Thyroid gland (tissue), 4 donors: ENCODE measurements around the gene SHISAL2A.

ENCODE experiments used
- CTCF ChIP-seq, 6 experiments: fragments of 200-600 bp in 3 of 6; fragments of 450-650 bp in 3 of 6; sonication (generic) in 3 of 6; IDR thresholded peaks; one replicate each; pipeline ENCODE4 v1.5.1; 2016 to 2019; ENCODE audit warnings: antibody characterized with exemption in 6 of 6, mild to moderate bottlenecking in 2 of 6, inconsistent platforms in 1 of 6, moderate library complexity in 1 of 6
- POLR2A ChIP-seq, 2 donors: fragments of 450-650 bp; IDR thresholded peaks; one replicate each; pipeline ENCODE4 v1.6.1; 2017; ENCODE audit warnings: antibody characterized with exemption in 2 of 2, mild to moderate bottlenecking in 2 of 2, moderate library complexity in 1 of 2

DNA sequence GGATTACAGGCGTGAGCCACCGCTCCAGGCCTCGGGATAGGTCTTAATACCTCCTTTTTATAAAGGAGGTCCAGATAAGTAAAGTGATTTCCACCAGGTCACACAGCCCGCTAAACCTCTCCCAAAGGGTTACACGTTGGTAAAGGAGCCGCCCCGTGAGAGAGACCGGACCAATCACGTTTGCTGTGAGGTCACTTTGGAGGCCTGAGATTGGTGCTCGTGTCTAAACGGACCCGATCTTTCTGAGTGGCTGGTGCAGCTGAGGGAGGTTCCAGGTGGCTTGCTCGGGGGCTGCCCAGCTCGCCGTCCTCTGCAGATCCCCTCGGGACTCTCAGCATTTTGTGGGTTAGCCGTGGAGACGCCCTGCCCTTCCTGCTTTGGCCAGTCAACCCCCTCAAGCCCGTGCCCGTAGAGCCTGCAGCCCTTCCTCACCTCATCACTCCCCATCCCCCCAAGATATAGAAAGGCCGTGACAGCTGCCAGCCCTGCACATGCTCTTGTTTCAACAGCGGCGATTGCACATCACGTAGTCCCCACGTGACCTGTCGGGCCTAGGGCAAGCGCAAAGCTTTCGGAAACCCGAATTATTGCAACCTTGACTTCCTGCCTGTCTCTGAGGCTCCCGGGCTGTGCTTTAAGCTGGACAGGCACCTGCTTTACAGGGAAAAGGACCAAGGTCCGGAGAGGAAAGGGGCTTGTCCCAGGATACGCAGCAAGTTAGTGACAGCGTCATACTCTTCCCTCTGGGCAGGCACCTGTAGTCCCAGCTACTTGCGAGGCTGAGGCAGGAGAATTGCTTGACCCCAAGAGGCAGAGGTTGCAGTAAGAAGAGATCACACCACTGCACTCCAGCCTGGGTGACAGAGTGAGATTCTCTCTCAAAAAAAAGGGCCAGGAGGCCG lies 70.2 kb downstream of the SHISAL2A start:
- TF ChIP-seq POLR2A (IDR thresholded peaks at IDR 0.05) = peak in 1 of 2 donors; percentile 78
- TF ChIP-seq CTCF (IDR thresholded peaks at IDR 0.05) = no peak
